Activated CD4-positive, alpha-beta T cell treated with anti-CD3 and anti-CD28 coated beads, Interleukin-2, Interleukin-4, amounts not matched to agents 100 ng/mL and 50 ng/mL, durations not matched to agents 16 hours and 8 hours (primary cell): ENCODE results near the gene PHGDH.

Experiments
- DNase-seq: peaks from one replicate; pipeline ENCODE4 v3.0.0-alpha.2; 2020; ENCODE audit warnings: low spot score

Gene PHGDH

DNA sequence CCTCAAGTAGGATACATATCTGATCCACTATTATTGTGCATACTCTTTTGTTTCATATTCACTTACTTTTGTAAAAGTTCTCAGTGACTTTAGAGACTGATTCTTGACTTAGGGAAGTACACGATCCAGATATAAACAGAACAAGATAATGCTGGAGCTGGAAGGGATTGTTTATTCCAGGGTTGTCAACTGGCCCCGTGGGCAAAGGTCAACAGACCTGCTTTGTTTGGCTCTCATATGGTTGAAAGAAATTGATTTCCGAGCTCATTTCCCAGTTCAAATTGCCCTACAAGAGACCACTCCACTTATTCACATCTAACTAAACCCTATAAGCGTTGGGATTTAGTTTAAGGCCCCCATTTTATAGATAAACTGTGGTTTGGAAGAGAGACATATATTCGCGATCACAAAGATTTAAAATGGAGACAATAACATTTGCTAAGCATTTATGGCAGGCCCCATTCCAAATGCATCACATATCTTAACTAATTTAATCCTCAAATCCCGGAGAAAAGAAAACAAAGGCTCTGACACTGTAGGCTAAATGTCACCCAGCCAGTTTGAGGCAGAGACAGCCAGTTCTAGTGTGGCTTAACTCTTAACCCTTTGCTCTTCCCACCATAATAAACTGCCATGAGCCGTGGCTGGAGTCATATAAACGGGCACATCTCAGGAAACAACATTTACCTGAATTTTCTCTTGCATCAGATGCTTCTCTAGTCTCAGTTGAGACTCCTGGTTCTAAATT lies 78.9 kb downstream of the PHGDH start:
- DNase-seq = no peak

DNA sequence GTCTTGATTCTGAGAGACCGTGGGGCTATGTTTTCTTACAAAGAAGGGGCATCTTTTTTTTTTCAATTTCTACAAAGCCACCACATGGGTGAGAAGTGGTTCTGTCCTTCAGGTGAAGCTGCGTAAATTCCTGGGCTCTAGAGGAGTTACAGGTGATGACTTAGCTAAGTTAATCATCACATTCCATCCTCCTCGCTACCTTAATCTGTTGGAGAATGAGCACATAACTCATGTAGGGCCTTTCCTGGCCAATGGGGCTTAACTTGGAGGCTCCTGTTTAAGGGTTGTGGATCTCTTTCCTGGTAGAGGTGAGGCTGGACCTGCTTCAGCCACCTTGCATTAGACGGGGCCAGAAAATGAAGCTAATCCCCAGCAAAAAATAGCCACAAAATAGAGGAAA lies 79.6 kb downstream of the PHGDH start:
- DNase-seq = no peak
